SK-N-SH treated with all-trans-retinoic acid at 6 μM for 48 hours (cell line): ENCODE results near the gene TPGS1.

Experiments used
- ATAC-seq: fragments of 200-7000 bp; cut with Tn5 transposase; 3 replicates; pipeline ENCODE4 v1.9.1; 2020; ENCODE audit warnings: mild to moderate bottlenecking, moderate library complexity
- BACH2 ChIP-seq: fragments of 250-450 bp; sonication (Bioruptor Pico); IDR thresholded peaks from 2 replicates; pipeline ENCODE4 v1.9.0; 2021; ENCODE audit warnings: mild to moderate bottlenecking, borderline replicate concordance
- CSDC2 ChIP-seq: fragments of 250-450 bp; sonication (Bioruptor Pico); IDR thresholded peaks from 2 replicates; pipeline ENCODE4 v1.5.0; 2020; ENCODE audit warnings: mild to moderate bottlenecking, moderate library complexity
- ESRRG ChIP-seq: fragments of 250-450 bp; sonication (Bioruptor Pico); IDR thresholded peaks from 2 replicates; pipeline ENCODE4 v1.6.1; 2021; ENCODE audit warnings: mild to moderate bottlenecking
- GLIS3 ChIP-seq: fragments of 250-450 bp; sonication (Bioruptor Pico); IDR thresholded peaks from 2 replicates; pipeline ENCODE4 v1.5.0; 2020; ENCODE audit warnings: mild to moderate bottlenecking, moderate library complexity
- ISL1 ChIP-seq: fragments of 250-450 bp; sonication (Bioruptor Pico); IDR thresholded peaks from 2 replicates; pipeline ENCODE4 v2.1.2; 2022; ENCODE audit warnings: mild to moderate bottlenecking, moderate library complexity
- OSR1 ChIP-seq: fragments of 250-450 bp; sonication (Bioruptor Pico); IDR thresholded peaks from 2 replicates; pipeline ENCODE4 v1.8.0; 2022; ENCODE audit warnings: moderate library complexity, mild to moderate bottlenecking, inconsistent platforms
- PATZ1 ChIP-seq: fragments of 250-450 bp; sonication (Bioruptor Pico); IDR thresholded peaks from 2 replicates; pipeline ENCODE4 v1.8.0; 2020; ENCODE audit warnings: mild to moderate bottlenecking, moderate library complexity, borderline replicate concordance
- PPARA ChIP-seq: fragments of 250-450 bp; sonication (Bioruptor Pico); IDR thresholded peaks from 2 replicates; pipeline ENCODE4 v1.5.0; 2020; ENCODE audit warnings: mild to moderate bottlenecking, borderline replicate concordance
- TCF4 ChIP-seq: fragments of 250-450 bp; sonication (Bioruptor Pico); IDR thresholded peaks from 2 replicates; pipeline ENCODE4 v1.8.0; 2021; ENCODE audit warnings: mild to moderate bottlenecking, moderate library complexity, borderline replicate concordance
- TSHZ2 ChIP-seq: fragments of 250-450 bp; sonication (Bioruptor Pico); IDR thresholded peaks from 2 replicates; pipeline ENCODE4 v1.5.0; 2020; ENCODE audit warnings: mild to moderate bottlenecking, moderate library complexity
- ZC3H10 ChIP-seq: fragments of 250-450 bp; sonication (Bioruptor Pico); IDR thresholded peaks from 2 replicates; pipeline ENCODE4 v1.5.1; 2021; ENCODE audit warnings: mild to moderate bottlenecking, moderate library complexity
- ZFP3 ChIP-seq: fragments of 250-450 bp; sonication (Bioruptor Pico); IDR thresholded peaks from 2 replicates; pipeline ENCODE4 v1.5.0; 2020; ENCODE audit warnings: mild to moderate bottlenecking, moderate library complexity
- ZFP30 ChIP-seq: fragments of 450-650 bp; formaldehyde crosslinking; IDR thresholded peaks from 2 replicates; pipeline ENCODE4 v1.5.0; 2022; ENCODE audit warnings: mild to moderate bottlenecking, moderate library complexity
- ZNF565 ChIP-seq: fragments of 450-650 bp; formaldehyde crosslinking; conservative IDR thresholded peaks from 2 replicates; pipeline ENCODE4 v1.5.0; 2020; ENCODE audit warnings: low read depth, mild to moderate bottlenecking, moderate library complexity
- ZNF70 ChIP-seq: fragments of 450-650 bp; formaldehyde crosslinking; IDR thresholded peaks from 2 replicates; pipeline ENCODE4 v1.5.0; 2020; ENCODE audit warnings: mild to moderate bottlenecking, moderate library complexity
- ZNF8 ChIP-seq: fragments of 450-650 bp; formaldehyde crosslinking; IDR thresholded peaks from 2 replicates; pipeline ENCODE4 v1.5.0; 2020; ENCODE audit warnings: mild to moderate bottlenecking, moderate library complexity
- TF ChIP-seq, protein P1 (sequence below): fragments of 250-450 bp; sonication (Bioruptor Pico); IDR thresholded peaks from 2 replicates; pipeline ENCODE4 v1.8.0; 2021; ENCODE audit warnings: low read depth, mild to moderate bottlenecking, moderate library complexity, borderline replicate concordance

TPGS1 gene

GRCh38 chr19:560121-560520 lies 52.8 kb downstream of the TPGS1 start:
- TF ChIP-seq OSR1 (CRISPR knock-in tag) (no peak), CSDC2 (CRISPR knock-in tag) (no peak), GLIS3 (no peak), ZFP30 (CRISPR knock-in tag) (no peak), ZNF565 (CRISPR knock-in tag) (no peak), ZNF70 (CRISPR knock-in tag) (no peak), ZFP3 (CRISPR knock-in tag) (no peak), ZNF8 (CRISPR knock-in tag) (no peak), PATZ1 (CRISPR knock-in tag) (no peak)
- TF ChIP-seq, protein P1, sequence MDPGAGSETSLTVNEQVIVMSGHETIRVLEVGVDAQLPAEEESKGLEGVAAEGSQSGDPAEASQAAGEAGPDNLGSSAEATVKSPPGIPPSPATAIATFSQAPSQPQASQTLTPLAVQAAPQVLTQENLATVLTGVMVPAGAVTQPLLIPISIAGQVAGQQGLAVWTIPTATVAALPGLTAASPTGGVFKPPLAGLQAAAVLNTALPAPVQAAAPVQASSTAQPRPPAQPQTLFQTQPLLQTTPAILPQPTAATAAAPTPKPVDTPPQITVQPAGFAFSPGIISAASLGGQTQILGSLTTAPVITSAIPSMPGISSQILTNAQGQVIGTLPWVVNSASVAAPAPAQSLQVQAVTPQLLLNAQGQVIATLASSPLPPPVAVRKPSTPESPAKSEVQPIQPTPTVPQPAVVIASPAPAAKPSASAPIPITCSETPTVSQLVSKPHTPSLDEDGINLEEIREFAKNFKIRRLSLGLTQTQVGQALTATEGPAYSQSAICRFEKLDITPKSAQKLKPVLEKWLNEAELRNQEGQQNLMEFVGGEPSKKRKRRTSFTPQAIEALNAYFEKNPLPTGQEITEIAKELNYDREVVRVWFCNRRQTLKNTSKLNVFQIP, result no peak
- TF ChIP-seq, all 23 proteins: peak for 0
- ATAC-seq, result no peak

- no peak for ATAC-seq
- TF ChIP-seq TCF4 (CRISPR knock-in tag), result peak; percentile 63; the same call in 1 of the 2 replicates
- TF ChIP-seq TSHZ2 (CRISPR knock-in tag), result 0 out of 2 replicates have a peak, but pooled peaks have one; percentile 53
- peak; percentile 54 for TF ChIP-seq ISL1 (CRISPR knock-in tag)
- no peak for TF ChIP-seq BACH2 (CRISPR knock-in tag)
- TF ChIP-seq PATZ1 (CRISPR knock-in tag), result peak; percentile 94; the same call in 1 of the 2 replicates
Measured at GRCh38 chr19:566403-566802, 59.1 kb downstream of the TPGS1 start.

- ATAC-seq, result no peak
- TF ChIP-seq PPARA (CRISPR knock-in tag) (no peak), CSDC2 (CRISPR knock-in tag) (no peak), TCF4 (CRISPR knock-in tag) (no peak), ZFP3 (CRISPR knock-in tag) (no peak)
Measured at GRCh38 chr19:566844-567243, 59.5 kb downstream of the TPGS1 start.

DNA sequence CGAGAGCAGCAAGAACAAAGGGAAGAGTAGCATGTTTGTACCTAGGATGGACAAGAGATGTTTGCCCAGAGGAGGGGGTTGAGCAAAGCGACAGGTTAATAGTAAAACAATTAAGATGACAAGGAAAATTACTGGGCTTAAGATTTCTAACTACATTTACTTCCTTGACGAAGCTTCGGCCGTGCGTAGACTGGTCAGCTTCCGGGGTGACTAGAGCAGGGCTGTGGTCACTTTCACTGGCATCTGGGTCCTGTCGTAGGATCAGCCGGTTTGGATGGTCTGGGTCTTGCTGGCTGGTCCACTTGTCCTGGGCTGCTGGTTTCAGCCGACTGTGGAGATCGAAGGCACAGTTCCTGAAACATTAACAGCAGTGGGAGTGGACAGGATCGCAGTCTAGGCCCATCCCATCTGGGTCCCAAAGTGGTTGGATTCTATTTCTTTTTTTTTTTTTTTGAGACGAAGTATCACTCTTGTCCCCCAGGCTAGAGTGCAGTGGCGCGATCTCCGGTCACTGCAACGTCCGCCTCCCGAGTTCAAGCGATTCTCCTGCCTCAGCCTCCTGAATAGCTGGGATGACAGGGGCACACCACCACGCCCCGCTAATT lies 60.1 kb downstream of the TPGS1 start:
- no peak for TF ChIP-seq ZNF565 (CRISPR knock-in tag)
- TF ChIP-seq ZFP30 (CRISPR knock-in tag), result no peak
- no peak for TF ChIP-seq ZC3H10 (CRISPR knock-in tag)
- no peak for TF ChIP-seq ESRRG
- TF ChIP-seq PPARA (CRISPR knock-in tag), result no peak
- no peak for TF ChIP-seq TCF4 (CRISPR knock-in tag)
- TF ChIP-seq BACH2 (CRISPR knock-in tag), result no peak
- no peak for TF ChIP-seq TSHZ2 (CRISPR knock-in tag)
- no peak for TF ChIP-seq ZFP3 (CRISPR knock-in tag)
- no peak for ATAC-seq
